K562 (cell line): ENCODE results near the gene CCNY. TPM values are rescaled to one million over a fixed set of nuclear protein-coding genes. Genes with fewer than 3 reads are reported as not detected.

Experiments used
- ATAC-seq: fragments of 200-7000 bp; cut with Tn5 transposase; 3 replicates; pipeline ENCODE4 v1.9.1; 2020; ENCODE audit warnings: moderate library complexity
- BruUV-seq: library from RNA; stranded (reverse); fragments of 400-500 nt; replicated peaks from 2 replicates; lab custom pipeline; 2021; lab: Mats Ljungman, UMichigan
- CTCF ChIA-PET: fragments of 300-600 bp; formaldehyde crosslinking; extraction: SDS; loops from one replicate; lab custom pipeline; 2021; ENCODE audit warnings: low intra/inter-chr PET ratio; lab: Yijun Ruan, JAX
- POLR2A ChIA-PET: fragments of 300-600, 350-650 bp; sonication (Branson Sonifier 250); formaldehyde crosslinking; extraction: SDS; loops from one replicate; lab custom pipeline; 2021; ENCODE audit warnings: antibody characterized with exemption, inconsistent platforms; lab: Yijun Ruan, JAX
- DNase-seq, 4 experiments: peaks; one replicate each; pipeline versions ENCODE4 v3.0.0 to v3.0.0-alpha.2; 2011 to 2018; ENCODE audit warnings: low spot score in 3 of 4, mixed read lengths in 3 of 4; ENCODE audit errors: extremely low read depth in 1 of 4
- FAIRE-seq: peaks from 2 replicates; lab custom pipeline; 2011; peaks lifted over from hg19 to GRCh38; lab: Jason Lieb, UNC
- H2AFZ ChIP-seq: 2 replicates; pipeline ENCODE4 v1.6.0; 2011; ENCODE audit warnings: low read depth, low read length, control low read depth, inconsistent platforms
- H3K27ac ChIP-seq: fragments of 200-600 bp; 3 replicates; pipeline ENCODE4 v1.8.0; 2011; ENCODE audit warnings: low read depth, mild to moderate bottlenecking, control low read depth, inconsistent platforms, low read length, moderate library complexity, mixed read lengths; ENCODE audit errors: extremely low read depth
- H3K27me3 ChIP-seq, 2 experiments: fragments of 300-600 bp in 1 of 2; 2 replicates in 1 of 2; 3 replicates in 1 of 2; pipeline versions ENCODE4 v1.6.0 to v1.8.0; 2011; ENCODE audit warnings: inconsistent platforms in 2 of 2, low read length in 2 of 2, mild to moderate bottlenecking in 1 of 2, mixed read lengths in 1 of 2, moderate library complexity in 1 of 2; ENCODE audit not compliant: control insufficient read depth in 2 of 2, insufficient read depth in 2 of 2
- H3K36me3 ChIP-seq: fragments of 300-600 bp; 3 replicates; pipeline ENCODE4 v1.8.0; 2011; ENCODE audit warnings: mild to moderate bottlenecking, low read length, inconsistent platforms; ENCODE audit not compliant: control insufficient read depth, insufficient read depth
- H3K4me1 ChIP-seq, 2 experiments: fragments of 200-600 bp in 1 of 2; replicated peaks in 1 of 2; 2 replicates in 1 of 2; 3 replicates in 1 of 2; pipeline versions ENCODE4 v1.5.1 to v1.8.0; 2011; ENCODE audit warnings: inconsistent platforms in 2 of 2, low read length in 2 of 2, mild to moderate bottlenecking in 1 of 2, mixed read lengths in 1 of 2, moderate library complexity in 1 of 2; ENCODE audit not compliant: control insufficient read depth in 2 of 2, insufficient read depth in 2 of 2
- H3K4me2 ChIP-seq: 2 replicates; pipeline ENCODE4 v1.6.1; 2011; ENCODE audit warnings: low read length, control low read depth, inconsistent platforms, mixed read lengths; ENCODE audit not compliant: insufficient read depth
- H3K4me3 ChIP-seq: fragments of 200-600 bp; sonication (generic), shearing (Covaris generic); 2 replicates; pipeline ENCODE4 v1.5.1; 2016; ENCODE audit warnings: control low read depth, inconsistent platforms
- H3K79me2 ChIP-seq: fragments of 200-600 bp; 3 replicates; pipeline ENCODE4 v1.8.0; 2011; ENCODE audit warnings: low read length, inconsistent platforms; ENCODE audit not compliant: control insufficient read depth, insufficient read depth
- H3K9ac ChIP-seq, 2 experiments: 2 replicates each; pipeline versions ENCODE4 v1.6.0 to v1.6.1; 2011; ENCODE audit warnings: low read depth in 2 of 2, low read length in 2 of 2, control low read depth in 1 of 2, inconsistent platforms in 1 of 2, mild to moderate bottlenecking in 1 of 2, mixed read lengths in 1 of 2; ENCODE audit not compliant: insufficient read depth in 1 of 2
- H3K9me1 ChIP-seq: one replicate; pipeline ENCODE4 v1.6.0; 2011; ENCODE audit warnings: inconsistent platforms, mild to moderate bottlenecking, low read length, moderate library complexity; ENCODE audit not compliant: control insufficient read depth, insufficient read depth
- H3K9me3 ChIP-seq: replicated peaks from 2 replicates; pipeline ENCODE4 v1.5.1; 2011; ENCODE audit warnings: low read depth, low read length, inconsistent platforms; ENCODE audit not compliant: control insufficient read depth, insufficient read depth
- H4K20me1 ChIP-seq: replicated peaks from 2 replicates; pipeline ENCODE4 v1.6.1; 2011; ENCODE audit warnings: low read length, inconsistent platforms, mixed read lengths; ENCODE audit not compliant: control insufficient read depth, insufficient read depth
- BDP1 ChIP-seq: IDR thresholded peaks from 3 replicates; pipeline ENCODE4 v1.6.1; 2011; ENCODE audit not compliant: insufficient read length, insufficient read depth
- BRD4 ChIP-seq: fragments of 200-600 bp; sonication (generic); IDR thresholded peaks from 2 replicates; pipeline ENCODE4 v1.6.1; 2017; ENCODE audit warnings: inconsistent platforms
- HDAC2 ChIP-seq: fragments of 450-650 bp; IDR thresholded peaks from 2 replicates; pipeline ENCODE4 v1.6.1; 2016; ENCODE audit warnings: mild to moderate bottlenecking
- SMAD4 ChIP-seq: fragments of 250-450 bp; sonication (Bioruptor Pico); conservative IDR thresholded peaks from 2 replicates; pipeline ENCODE4 v1.8.0; 2021; ENCODE audit warnings: inconsistent platforms, mild to moderate bottlenecking, moderate library complexity
- SRF ChIP-seq, 2 experiments: fragments of 250-450, 450-650 bp in 1 of 2; sonication (Bioruptor Pico) in 1 of 2; sonication (generic) in 1 of 2; formaldehyde crosslinking; IDR thresholded peaks; 2 replicates each; pipeline versions ENCODE4 v1.5.0 to v1.5.1; 2020 to 2022; ENCODE audit warnings: mild to moderate bottlenecking in 1 of 2, missing genetic modification reagents in 1 of 2
- ZBTB9 ChIP-seq: fragments of 450-650 bp; formaldehyde crosslinking; IDR thresholded peaks from 2 replicates; pipeline ENCODE4 v1.4.0; 2020; ENCODE audit warnings: mild to moderate bottlenecking, moderate library complexity
- ZNF23 ChIP-seq: fragments of 250-450 bp; sonication (Bioruptor Pico); IDR thresholded peaks from 2 replicates; pipeline ENCODE4 v1.4.0; 2020; ENCODE audit warnings: mild to moderate bottlenecking
- ZNF277 ChIP-seq: fragments of 250-450 bp; sonication (Bioruptor Pico); IDR thresholded peaks from 2 replicates; pipeline ENCODE4 v1.8.0; 2022; ENCODE audit warnings: inconsistent platforms, mild to moderate bottlenecking, moderate library complexity, borderline replicate concordance
- ZNF561 ChIP-seq: fragments of 450-650 bp; formaldehyde crosslinking; conservative IDR thresholded peaks from 2 replicates; pipeline ENCODE4 v1.4.0; 2020; ENCODE audit warnings: mild to moderate bottlenecking, moderate library complexity
- WGBS: fragments of 100-300 bp; shearing (Covaris generic); methylation state at CpG from one replicate; pipeline ENCODE4 v1.1.6; 2016; ENCODE audit warnings: low coverage, mixed read lengths; ENCODE audit not compliant: insufficient coverage; ENCODE audit errors: missing lambda C conversion rate; 5-methylcytosine and 5-hydroxymethylcytosine counted together
- in situ Hi-C: fragments of 300-500 bp; cut with MboI; formaldehyde crosslinking; loops from 4 replicates; pipeline ENCODE4 v1.15.0; 2018; ENCODE audit warnings: inconsistent platforms, mixed read lengths
- intact Hi-C: fragments of 100-400 bp; cut with micrococcal nuclease; formaldehyde crosslinking; loops from 2 replicates; pipeline ENCODE4 v1.14.2; 2022
- polyA plus RNA-seq, 8 experiments: library from polyadenylated mRNA; depleted of rRNA in 4 of 8; stranded (reverse) in 5 of 8; unstranded in 3 of 8; fragments of >200 nt; fragmentation: Nextera tagmentation in 2 of 8; fragmentation: Illumina TruSeq in 1 of 8; extraction: Ambion mirVana in 2 of 8; extraction: Trizol in 1 of 8; gene quantifications; 2 replicates each; pipeline versions ENCODE4 v1.2.1 to v1.2.3, GENCODE V29; 2011 to 2014; ENCODE audit warnings: inconsistent platforms in 1 of 8, missing spikeins in 1 of 8
- total RNA-seq, 7 experiments: library from RNA; depleted of rRNA in 6 of 7; stranded (reverse); fragments of >200 nt in 6 of 7; fragmentation: Illumina TruSeq in 2 of 7; extraction: Trizol in 2 of 7; gene quantifications; 2 replicates each; pipeline versions ENCODE4 v1.2.1 to v1.2.3, GENCODE V29; 2011 to 2021; ENCODE audit warnings: low replicate concordance in 1 of 7

CCNY gene
- total and polyA plus RNA-seq, 9 of the 15 experiments (the other 6 are each of a cell fraction or from before 2014, with no cell fraction given), result 8.4 to 109 (median 38.6) TPM

DNA sequence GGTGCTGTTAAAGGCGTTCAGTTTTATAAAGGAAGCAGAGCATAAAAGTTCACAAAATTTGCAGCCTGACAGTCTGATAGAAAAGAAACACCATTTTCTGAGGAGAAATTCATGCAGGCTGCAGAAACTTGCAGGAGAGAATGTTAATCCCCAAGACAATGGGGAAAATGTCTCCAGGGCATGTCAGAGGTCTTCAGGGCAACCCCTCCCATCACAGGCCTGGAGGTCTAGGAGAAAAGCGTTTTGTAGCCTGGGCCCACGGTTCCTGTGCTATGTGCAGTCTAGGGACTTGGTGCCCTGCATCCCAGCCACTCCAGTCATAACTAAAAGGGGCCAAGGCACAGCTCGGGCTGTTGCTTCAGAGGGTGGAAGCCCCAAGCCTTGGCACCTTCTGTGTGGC lies 200.5 kb downstream of the CCNY start:
- POLR2A ChIA-PET, result no interaction called here
- H4K20me1 ChIP-seq, result 0 out of 2 replicates have a peak, but pooled peaks cover 5% of the 10 kb centered on the region
- H3K9me3 ChIP-seq, result peaks cover 7% of the 10 kb centered on the region
- WGBS, result 96% methylated on average over 4 of the region's 4 CpGs
- CTCF ChIA-PET, result no interaction called here
- TF ChIP-seq BRD4 (no peak), BDP1 (no peak), SMAD4 (CRISPR knock-in tag) (no peak), ZNF23 (no peak), ZNF277 (CRISPR knock-in tag) (no peak), HDAC2 (no peak), ZNF561 (no peak), SRF (CRISPR knock-in tag; IDR thresholded peaks at IDR 0.05) (no peak), ZBTB9 (no peak)
- H3K36me3 ChIP-seq, result peaks cover 57% of the 10 kb centered on the region
- H3K4me3 ChIP-seq, result no peak overlapping the region
- in situ Hi-C loops, result no loop called here
- H3K79me2 ChIP-seq, result peaks cover 16% of the 10 kb centered on the region; the same call in 2 of the 3 replicates
- H3K9me1 ChIP-seq, result peaks cover 2% of the 10 kb centered on the region
- no peak for FAIRE-seq
- no peak overlapping the region for H3K4me2 ChIP-seq
- intact Hi-C loops, result no loop called here
- H2AFZ ChIP-seq, result no peak overlapping the region
- ATAC-seq, result no peak
- H3K9ac ChIP-seq, result no peak overlapping the region
- no peak overlapping the region for H3K27ac ChIP-seq
- no peak for DNase-seq
- no TSS peak for BruUV-seq
- H3K27me3 ChIP-seq, result no peaks in the 10 kb centered on the region
- H3K4me1 ChIP-seq, result peaks cover 10 to 27% of the 10 kb centered on the region in 2 experiments
